Epithelial cell of prostate (primary cell): ENCODE data around the gene SMIM22.

Source experiments
- DNase-seq: peaks from one replicate; pipeline ENCODE4 v3.0.0-alpha.2; 2011; ENCODE audit warnings: low read depth, low spot score
- H3K27ac ChIP-seq: fragments of 450-650 bp; 2 replicates; pipeline ENCODE4 v1.5.1; 2017; ENCODE audit warnings: mild to moderate bottlenecking

SMIM22 gene

DNA sequence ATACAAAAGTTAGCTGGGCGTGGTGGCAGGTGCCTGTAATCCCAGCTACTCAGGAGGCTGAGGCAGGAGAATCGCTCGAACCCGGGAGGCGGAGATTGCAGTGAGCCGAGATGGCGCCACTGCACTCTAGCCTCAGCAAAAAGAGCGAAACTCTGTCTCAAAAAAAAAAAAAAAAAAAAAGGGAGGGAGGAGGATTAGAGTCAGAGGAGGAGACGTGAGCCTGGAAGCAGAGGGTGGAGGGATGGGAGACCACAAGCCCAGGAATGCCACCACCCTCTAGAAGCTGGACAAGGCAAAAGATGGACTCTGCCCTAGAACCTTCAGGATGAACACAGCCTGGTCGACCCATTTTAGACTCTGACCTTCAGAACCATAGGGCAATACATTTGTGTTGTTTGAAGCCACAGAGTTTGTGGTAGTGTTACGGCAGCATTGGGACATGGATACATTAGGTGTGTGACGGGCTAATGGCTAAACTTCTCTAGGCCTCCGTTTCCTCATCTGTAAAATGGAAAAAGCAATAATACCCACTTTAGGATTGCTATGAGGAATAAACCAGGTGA, 2.1 kb upstream of the SMIM22 start:
- DNase-seq, result no peak
- no peak overlapping the region for H3K27ac ChIP-seq

DNA sequence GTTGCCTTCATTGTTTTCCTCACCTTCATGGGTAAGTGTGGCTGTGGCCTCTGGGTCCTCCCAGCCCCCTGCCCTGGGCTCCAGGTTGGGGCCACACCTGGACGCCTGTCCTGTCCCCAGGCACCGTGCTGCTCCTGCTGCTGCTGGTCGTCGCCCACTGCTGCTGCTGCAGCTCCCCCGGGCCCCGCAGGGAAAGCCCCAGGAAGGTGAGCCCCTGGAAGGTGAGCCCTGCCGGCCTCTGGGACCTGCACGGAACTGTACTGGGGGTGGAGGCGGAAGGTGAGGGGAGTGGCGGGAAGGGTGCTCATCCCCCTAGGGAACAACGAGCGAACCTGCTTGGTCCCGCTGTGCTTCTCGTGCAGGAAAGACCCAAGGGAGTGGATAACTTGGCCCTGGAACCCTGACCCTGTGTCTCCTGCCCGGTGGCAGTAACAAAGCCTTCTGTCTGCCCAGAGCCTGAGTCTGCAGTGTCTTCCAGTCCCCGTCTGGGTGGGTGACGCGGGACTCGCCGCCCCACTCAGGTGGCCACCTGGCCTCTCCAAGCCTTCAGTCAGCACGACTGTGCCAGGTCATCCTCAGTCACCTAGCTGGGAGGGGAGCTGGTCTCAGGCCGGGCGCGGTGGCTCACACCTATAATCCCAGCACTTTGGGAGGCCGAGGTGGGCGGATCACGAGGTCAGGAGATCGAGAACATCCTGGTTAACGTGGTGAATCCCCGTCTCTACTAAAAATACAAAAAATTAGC, 831 bp downstream of the SMIM22 start:
- H3K27ac ChIP-seq, result no peak overlapping the region
- no peak for DNase-seq

DNA sequence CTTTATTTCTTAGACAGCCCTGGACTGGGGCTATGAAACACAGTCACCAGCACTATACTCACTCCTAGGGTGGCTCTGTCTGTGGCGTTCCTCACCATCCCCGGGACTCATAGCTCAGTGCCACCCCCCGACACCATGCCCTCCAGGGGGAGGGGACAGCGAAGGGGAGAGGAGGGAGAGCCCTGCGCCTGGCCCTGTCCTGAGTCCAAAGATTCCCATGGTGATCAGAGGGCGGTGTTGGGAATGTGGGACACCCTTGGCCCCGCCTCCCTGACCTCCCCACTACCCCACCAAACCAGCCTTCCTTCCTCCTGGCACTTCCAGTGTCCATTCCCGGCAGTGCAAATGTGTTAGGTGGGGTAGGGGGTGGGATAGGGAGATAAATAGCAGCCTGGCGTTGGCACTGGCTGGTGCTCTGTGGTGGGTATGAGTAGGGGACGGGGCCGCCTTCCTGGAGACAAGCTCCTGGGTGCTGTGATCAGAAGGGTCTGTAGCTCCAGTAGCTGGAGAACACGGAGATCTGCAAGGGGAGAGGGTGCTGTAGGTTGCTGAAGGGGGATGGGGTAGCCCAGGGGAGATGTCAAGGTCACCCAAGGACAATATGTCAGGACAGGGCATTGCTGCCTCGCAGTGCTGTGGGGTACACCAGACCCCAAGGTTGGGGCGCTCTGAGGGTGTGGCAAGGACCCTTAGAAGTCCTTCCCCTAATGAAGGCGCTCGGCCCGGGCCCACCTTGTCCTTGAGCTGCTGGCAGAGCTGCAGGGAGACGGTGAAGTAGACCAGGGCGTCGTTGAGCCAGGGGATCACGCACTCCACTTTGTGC, 2.0 kb downstream of the SMIM22 start:
- no peak for DNase-seq
- no peak overlapping the region for H3K27ac ChIP-seq

DNA sequence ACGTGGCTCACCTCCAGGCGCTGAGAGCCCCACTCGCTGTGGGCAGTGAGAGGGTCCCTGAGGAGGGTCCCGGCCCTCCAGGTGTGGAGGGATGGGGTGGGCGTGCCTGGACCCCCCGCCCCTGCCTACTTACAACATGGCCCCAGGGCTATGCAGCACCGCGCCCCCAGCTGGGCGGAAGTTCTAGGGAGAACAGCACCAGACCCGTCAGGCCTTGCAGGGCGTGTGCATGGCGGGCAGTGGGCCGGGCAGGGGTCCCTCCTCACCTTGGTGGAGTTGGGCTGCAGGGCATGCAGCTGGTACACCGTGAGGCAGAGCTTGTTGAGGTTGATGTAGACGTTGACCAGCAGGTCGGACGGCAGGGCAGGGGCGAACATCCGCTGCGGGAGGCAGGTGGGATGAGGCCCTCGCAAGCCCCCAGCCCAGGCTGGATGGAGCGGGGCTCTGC, 2.7 kb downstream of the SMIM22 start:
- no peak for DNase-seq
- H3K27ac ChIP-seq, result no peak overlapping the region

DNA sequence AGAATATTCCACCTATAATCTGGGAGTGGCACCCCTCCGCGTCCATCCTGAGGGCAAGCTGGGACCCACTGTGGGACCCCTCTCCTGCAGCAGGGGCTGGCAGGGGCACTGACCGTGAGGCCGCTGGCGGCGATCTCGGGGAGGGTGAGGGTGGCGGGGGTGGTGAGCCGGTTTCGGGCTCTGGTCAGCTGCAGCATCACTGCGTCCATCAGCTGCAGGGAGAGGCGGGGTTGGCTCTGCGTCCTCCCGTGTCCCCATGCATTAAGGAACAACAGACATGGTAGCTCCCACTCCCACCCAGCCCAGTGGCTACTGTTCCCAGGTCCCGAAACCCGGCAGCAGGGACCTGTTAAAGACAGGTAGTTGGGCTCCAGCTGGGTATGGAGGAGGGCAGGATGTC, 3.3 kb downstream of the SMIM22 start:
- no peak overlapping the region for H3K27ac ChIP-seq
- no peak for DNase-seq

DNA sequence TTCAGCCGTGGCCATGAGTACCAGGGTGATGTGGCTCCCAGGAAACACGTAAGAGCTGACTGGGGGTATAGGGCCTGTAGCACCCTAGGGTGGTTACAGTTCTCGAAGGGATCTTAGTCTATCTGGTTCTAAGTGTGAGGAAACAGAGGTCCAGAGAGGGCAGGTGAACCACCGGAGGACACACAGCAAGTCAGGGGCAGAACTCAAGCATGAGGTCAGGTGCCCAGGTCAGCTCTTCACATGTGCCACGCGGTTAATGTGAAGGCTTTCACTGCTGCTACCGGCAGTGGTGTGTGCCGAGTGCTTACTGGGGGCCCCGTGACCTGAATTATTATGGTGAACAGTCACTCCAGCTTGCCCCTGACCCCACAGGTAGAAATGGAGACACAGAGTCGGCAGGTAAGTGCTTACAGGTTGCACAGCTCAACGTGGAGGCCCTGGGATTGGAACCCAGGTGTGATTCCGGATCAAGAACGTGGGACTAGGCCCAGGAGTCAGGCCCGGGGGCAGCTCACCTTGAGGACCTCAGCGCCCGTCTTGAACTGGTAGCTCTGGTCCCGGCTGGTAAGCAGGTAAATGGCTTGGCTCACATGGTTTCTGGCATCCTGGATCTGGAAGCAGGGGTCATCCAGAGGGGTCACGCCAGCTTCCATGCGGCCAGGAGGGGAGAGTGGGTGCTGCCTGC, 4.1 kb downstream of the SMIM22 start:
- H3K27ac ChIP-seq, result peak overlapping the region; percentile 87
- no peak for DNase-seq

DNA sequence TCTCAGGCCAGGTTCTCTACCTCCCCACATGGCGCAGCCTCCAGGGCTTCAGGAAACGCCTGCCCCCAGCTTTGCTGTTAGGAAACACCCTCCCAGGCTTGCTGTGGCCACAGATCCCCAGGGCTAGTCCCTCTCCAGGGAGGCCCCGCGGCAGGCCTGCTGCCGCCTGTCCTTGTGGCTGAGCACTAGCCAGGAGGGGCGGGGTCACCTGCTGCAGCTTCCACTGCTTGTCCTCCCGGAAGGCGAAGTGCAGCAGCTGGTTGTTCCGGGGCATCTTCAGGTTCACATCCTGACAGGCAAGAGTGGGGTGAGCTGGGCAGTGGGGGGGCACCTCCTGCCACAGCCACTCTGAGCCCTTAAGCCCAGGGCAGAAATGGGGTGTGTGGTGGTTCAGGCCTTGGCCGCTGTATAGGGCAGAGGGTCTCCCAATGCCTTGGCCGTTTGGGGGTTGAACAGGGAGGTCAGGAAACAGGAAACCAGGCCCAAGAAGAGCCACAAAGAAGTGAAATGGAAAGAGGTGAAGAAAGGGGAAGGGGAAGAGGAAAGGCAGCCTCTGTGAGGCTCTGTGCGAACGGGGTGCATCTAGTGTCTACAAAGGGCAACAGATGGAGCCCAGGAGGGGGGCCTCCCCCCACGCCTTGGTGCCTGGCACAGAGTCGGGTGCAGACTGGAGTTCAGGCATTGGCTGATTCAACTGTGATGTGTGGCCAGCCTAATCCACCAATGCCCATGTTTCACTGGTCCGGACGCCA, 5.3 kb downstream of the SMIM22 start:
- DNase-seq, result no peak
- peak overlapping the region; percentile 87 for H3K27ac ChIP-seq

DNA sequence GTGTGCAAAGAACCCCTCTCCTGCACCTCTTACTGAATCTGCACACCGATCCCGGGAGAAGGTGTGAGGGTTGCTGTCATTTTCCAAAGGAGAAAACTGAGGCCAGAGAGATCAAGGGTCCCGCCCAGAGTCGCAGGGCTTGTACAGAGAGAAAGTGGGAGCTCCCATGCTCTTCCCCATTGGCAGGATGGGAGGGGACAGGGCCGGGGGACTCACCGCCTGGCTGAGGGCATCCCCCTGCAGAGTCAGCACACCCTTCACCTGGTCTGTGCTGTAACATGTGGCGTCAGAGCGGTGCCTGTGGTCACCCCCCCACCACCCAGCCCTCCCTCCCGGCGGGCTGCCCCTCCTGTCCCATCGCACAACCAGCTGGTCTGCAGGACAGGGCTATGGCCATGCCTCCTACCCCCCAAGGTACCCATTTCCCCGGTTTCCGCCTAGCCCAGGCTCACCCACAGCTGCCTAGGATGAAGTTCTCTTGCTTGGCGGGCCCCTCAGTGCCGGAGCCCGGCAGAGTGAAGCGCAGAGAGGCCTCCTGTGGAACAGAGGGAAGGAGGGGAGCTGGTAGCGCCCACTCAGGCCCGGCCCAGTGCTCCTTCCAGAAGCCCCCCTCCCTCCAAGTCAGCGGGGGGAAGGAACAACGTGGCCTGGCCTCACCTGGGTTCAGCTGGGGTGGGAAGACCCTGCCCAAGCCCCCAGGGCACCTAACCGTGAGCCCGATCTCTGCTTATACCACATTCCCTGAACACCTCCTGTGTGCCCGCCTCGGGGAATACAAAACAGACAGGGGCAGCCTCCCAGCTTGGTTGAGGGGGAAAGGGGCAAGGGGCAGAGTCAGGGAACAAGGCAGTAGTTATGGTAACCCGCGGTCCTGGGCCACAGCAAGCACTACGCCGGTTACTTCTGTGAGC, 6.1 kb downstream of the SMIM22 start:
- no peak for DNase-seq
- peak overlapping the region; percentile 87 for H3K27ac ChIP-seq

DNA sequence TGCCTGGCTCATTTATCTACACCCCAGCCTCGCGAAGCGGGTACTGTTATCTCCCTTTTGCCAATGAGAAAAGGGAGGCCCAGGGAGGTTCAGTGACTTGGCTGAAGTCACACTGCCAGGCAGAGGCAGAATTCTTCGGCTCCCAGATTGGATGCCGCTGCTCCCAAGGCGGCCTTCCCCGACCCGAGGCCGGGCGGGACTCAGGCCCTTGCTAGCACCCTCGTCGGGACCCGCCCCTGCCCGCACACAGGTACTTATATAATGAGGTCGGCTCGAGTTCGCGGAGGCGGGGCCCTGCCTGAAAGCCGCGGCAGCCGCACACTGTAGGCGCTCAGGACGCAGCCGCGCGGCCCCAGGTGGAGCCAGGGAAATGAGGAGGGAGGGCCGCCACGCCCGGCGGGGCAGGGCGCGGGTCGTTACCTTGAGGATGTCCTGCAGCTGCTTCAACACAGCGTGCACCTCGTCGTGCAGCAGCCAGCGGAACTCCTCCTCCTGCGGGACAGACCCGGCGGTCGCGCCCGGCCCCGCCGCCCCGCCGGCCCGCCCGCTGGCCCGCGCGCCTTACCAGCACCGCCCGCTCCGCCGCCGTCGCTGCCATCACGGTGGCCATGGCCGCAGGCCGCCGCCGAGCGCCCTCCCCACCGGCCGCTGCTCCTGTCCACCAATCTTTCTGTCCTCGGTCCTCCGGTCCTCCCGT, 6.9 kb downstream of the SMIM22 start, which contains the start of gene ROGDI:
ROGDI (minus strand) TSS at position 672 of the 697 bp plus-strand sequence; CDS start at position 610, 62 bp downstream.
- H3K27ac ChIP-seq, result peak within 1 kb of the TSS; percentile 87
- peak; percentile 71 for DNase-seq

DNA sequence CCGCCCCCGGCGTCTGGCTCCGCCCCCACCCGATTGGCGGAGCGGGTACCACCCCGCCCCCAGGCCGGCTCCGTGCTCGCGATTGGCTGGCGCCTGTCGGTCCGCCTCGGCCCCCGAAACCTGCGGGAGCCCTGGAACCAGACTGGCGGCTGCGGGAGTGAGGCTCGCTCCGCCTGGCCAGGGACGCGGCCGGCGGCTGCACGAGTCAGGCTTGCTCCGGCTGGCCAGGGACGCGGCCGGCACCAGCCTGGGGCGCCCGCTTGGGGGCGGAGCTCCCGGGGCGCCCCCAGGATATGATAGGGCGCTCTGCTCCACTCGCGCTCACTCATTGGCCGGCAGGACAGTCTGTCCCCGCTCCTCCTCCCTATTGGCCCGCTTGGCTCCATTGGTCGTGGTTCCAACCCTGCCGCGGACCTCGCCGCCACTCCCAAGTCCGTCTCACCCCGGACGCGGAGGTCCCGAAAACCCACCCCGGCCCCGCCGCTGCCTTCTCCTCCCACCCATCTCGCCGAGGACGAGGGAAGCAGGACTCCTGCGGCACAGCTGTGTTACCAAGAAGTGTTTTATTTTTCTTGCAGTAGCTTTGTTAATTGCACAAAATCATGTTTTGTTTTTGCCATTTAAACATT, 7.6 kb downstream of the SMIM22 start:
- peak overlapping the region; percentile 87 for H3K27ac ChIP-seq
- peak; percentile 50 for DNase-seq

DNA sequence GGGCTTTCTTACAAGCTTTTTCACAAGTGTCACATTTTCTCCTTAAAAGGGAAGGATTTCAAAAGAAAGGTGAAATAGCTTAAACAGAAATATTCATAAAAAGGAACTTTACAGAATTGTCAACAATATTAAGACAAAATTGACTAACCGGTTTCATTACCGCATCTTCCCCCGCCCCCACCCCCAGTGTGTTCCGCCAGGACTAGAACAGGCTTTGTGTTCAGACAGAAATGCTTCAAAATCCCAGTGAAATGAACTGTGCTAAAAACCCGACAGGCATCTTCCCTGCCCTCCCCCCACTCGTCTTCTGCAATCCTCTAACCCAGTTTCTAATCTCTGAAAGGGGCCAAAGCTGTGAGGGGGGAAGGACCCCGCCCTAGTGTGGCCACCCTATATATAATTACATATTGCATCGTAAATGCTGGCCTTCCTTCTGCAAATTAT, 8.3 kb downstream of the SMIM22 start:
- peak overlapping the region; percentile 87 for H3K27ac ChIP-seq
- no peak for DNase-seq

DNA sequence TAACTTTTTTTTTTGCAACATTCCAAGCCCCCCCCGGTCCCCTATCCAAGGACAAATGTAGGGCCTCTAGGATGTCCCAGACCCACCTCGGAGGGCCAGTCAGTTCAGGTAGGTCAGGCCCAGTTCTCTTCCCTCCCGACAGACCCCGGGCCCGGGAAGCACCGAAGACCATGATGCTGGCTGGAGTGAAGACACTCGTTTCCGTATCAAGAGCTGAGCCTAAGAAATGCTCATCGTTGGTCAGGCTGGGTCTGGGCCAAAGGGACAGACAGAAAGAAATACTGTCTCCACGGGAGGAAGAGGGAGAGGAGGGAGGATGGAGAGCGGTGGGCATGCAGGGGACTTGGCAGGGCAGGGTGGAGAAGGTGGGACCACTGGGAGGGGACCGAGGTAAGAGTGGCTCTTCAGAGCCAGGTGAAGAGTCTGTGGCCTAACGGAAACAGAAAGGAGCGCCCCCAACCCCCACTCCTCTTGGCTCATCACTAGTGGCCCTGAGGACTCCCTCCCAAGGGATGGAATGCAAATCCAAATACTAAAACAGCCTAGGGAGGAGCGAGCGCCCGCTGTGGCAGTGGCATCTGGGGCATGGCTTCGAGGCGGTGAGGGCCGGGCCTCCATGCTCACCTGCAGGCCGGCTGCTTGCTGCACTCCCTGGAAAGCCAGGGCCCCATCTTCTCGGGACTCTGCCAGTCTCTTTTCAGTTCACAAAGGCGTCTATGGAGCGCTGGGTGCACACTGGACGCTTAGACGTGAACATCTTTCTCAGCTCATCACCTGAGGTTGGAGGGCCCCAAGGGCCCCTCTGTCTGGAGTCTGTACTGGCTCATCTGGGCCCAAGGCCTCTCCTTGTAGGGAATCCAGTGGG, 9.0 kb downstream of the SMIM22 start:
- H3K27ac ChIP-seq, result peak overlapping the region; percentile 87

DNA sequence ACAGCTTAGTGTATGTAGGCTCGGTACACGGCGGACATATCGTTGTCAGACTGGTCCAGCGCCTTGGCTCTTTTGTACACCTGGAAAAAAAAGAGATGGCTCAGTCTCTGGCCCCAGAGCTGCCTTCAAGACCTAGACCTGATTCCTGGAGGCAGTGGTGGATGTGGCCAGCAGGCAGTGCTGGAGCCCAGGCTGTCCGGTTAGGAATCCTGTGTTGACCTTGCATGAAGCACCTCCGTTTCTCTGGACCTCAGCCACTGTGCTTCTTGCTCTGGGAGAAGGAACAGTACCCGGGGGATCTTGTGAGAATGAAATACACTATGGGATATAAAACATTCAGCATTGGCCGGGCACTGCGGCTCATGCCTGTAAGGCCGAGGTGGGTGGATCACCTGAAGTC, 10.1 kb downstream of the SMIM22 start:
- no peak for DNase-seq
- H3K27ac ChIP-seq, result no peak overlapping the region

More for the DNA sequence above, 9.0 kb downstream of the SMIM22 start:
- no peak for DNase-seq

DNA sequence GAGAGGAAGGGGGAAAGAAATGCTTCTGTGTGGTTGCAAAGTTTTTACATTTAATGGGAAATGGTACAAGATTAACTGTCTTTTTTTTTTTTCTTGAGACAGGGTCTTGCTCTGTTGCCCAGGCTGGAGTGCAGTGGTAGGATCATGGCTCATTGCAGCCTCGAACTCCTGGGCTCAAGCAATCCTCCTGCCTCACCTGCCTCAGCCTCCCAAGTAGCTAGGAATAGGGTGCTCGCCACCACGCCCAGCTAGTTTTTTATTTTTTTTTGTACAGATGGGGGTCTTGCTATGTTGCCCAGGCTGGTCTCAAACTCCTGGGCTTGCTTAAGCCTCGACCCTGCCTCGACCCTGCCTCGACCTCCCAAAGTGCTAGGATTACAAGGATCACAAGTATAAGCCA, 11.1 kb downstream of the SMIM22 start:
- H3K27ac ChIP-seq, result no peak overlapping the region
- DNase-seq, result no peak

DNA sequence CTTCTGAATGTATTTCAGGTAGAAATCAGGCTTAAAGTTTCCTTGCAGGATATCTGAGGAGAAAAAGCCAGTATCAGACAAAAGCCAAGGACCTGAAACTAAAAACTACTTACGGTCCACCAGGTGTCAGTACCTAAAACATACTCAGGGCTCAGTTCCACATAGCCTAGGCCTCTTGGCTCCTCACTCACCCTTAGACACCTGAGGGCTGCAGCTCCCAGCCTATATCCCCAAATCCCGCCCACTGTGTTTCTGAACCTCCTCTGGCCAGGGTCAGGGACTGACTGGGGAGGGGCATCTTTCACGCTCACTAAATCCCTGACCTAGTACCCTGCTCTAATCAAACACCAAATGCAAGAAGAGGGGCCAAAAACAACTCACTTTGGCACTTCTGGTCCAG, 16.1 kb downstream of the SMIM22 start:
- no peak overlapping the region for H3K27ac ChIP-seq
- DNase-seq, result no peak

DNA sequence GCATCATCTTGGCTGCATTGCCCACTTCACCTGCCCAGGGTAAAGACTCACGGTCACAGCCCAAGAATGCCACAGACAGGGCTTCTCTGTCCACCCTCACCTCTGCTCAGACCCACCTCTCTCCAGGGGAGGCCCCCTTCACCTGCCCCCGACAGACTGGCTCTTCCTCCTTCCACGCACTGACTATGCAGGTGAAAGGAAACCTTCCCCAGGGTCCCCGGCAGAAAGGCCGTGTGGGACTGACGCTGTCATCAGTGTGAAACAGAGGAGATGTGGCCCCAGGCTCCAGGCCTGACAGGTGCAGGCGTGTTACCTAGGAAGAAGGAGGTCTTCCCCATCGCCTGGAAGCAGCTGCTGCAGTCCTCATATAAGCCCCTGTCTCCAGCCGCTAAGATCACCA, 16.6 kb downstream of the SMIM22 start:
- H3K27ac ChIP-seq, result no peak overlapping the region
- DNase-seq, result no peak
